Measurements from ENCODE around the gene USP48. TPM values are rescaled to one million over a fixed set of nuclear protein-coding genes. Genes with fewer than 3 reads are reported as not detected.
A peak's percentile ranks its signal among the peaks of the same experiment; 100 is the strongest.
"Not testable (repeated sequence)": the region's sequence is repeated elsewhere in the genome, so short reads cannot be mapped to it uniquely, and the experiment has no call there.

USP48 gene
- total RNA-seq, 1 donor from 2014 or later, result 41.8 TPM

- ATAC-seq (ENCODE audit: poor library complexity) (no peak), DNase-seq (no peak)
- intact Hi-C loops (cut with DNase I), result no loop called here
Measured at GRCh38 chr1:21816602-21817302, 33.8 kb upstream of the USP48 start.

DNA sequence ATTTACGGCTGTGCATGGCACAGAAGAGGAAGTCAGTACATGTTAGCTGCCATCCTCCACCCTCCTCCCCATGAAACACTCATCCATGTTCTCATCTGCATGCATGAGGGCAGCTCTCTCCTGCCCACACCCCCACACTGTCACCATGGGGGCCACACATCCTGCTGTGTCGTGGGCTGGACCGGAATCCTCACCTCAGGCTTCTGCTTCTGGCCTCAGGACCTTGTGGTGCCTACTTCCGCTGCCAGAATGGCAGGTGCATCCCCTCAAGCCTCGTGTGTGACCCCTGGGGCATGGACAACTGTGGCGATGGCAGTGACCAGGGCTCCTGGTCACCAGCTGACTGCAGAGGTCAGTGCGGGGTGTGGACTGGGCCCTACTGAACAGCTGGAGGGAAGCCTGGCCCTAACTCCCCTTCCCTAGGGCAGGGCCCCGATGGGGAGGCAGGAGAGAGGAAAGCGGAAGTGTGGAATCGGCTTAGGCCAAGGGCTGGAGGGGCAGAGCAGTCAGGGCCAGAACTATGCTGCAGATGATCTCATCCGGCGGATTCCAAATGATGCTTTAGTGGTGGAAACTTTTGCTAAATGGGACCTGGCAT, 32.9 kb upstream of the USP48 start:
- peak; percentile 45 for DNase-seq
- intact Hi-C loops (cut with DNase I), result no loop called here
- ATAC-seq (ENCODE audit: poor library complexity), result peak; percentile 16

DNA sequence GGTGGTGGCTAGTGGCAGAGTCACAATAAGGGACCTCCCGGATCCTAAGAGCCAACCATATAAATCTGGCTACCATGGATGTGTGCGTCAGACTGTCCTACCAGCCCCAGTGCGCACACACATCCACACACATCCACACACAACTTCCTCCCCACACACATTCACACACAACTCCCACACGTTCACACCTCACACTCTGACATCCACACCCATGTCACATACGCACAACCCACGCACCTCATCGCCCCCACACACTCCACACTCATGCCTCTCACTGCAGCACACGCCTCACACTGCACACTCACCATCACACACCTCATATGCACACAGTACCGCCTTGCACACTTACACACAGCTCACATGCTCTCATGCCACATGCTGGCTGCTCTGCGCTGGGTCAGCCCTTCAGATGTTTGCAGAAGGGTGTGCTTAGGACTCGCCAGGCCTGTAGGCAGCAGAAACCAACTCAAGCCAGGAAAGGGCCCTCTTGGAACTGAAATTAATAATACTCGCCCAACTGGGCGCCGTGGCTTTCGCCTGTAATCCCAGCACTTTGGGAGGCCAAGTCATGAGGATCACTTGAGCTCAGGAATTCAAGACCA, 32.1 kb upstream of the USP48 start:
- DNase-seq, result no peak
- no peak for ATAC-seq (ENCODE audit: poor library complexity)
- intact Hi-C loops (cut with DNase I), result no loop called here

GRCh38 chr1:21814241-21814918, 31.4 kb upstream of the USP48 start:
- intact Hi-C loops (cut with DNase I), result no loop called here
- peak; percentile 49 for DNase-seq
- peak; percentile 49 for ATAC-seq (ENCODE audit: poor library complexity)

GRCh38 chr1:21813542-21813941, 30.6 kb upstream of the USP48 start:
- intact Hi-C loops (cut with DNase I), result no loop called here
- no peak for ATAC-seq (ENCODE audit: poor library complexity)
- DNase-seq, result no peak

DNA sequence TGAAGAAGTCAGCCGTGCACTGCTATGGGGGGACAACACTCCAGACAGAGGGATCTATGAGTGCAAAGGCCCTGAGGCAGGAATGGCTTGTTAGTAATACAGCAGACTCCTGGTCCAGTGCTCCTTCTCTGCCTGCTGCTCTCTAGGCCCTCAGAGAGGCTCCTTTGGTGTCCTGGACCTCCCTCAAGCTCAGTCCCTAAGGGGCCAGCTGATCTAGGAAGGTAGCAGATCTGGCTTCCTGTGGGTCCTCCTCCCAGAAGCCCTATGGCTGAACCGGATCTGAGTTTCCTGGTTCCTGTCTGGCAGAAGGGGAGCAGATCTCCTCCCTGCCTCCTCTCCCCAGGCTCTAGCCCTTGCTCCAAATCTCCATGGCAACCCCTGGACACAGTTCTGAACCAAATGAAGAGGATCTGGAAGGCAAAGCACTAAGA, 28.9 kb upstream of the USP48 start, which contains the start of gene LDLRAD2:
Gene LDLRAD2, plus strand, starts transcription at position 391 of the 431 bp plus-strand sequence. CDS start 187 bp downstream, outside the sequence.
- no peak for ATAC-seq (ENCODE audit: poor library complexity)
- no peak for DNase-seq
- intact Hi-C loops (cut with DNase I), result no loop called here

GRCh38 chr1:21804536-21804935, 21.6 kb upstream of the USP48 start:
- intact Hi-C loops (cut with DNase I), result no loop called here
- no peak for ATAC-seq (ENCODE audit: poor library complexity)
- no peak for DNase-seq

- intact Hi-C loops (cut with DNase I), result no loop called here
- no peak for ATAC-seq (ENCODE audit: poor library complexity)
- DNase-seq, result no peak
Measured at GRCh38 chr1:21801100-21801499, 18.2 kb upstream of the USP48 start.

DNA sequence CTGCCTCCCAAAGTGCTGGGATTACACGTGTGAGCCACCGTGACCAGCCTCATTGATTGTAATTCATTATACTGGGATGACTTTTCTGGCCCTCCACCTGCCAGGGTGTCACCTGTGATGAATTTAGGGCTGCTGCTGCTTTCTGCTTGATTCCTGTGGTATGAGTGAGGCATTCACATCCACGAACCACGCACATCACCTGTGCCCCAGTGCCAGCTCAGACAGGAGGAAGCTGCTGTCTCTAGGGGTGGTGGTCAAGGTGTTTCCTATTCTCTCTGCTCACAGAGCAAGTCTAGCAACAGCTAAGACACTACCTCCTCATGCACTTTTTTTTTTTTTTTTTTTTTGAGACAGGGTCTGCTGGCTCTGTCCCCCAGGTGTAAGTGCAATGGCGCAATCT, 16.8 kb upstream of the USP48 start:
- ATAC-seq (ENCODE audit: poor library complexity) (no peak), DNase-seq (no peak)
- intact Hi-C loops (cut with DNase I), result no loop called here

- intact Hi-C loops (cut with DNase I), result no loop called here
- ATAC-seq (ENCODE audit: poor library complexity), result no peak
- no peak for DNase-seq
Measured at GRCh38 chr1:21795075-21795474, 12.1 kb upstream of the USP48 start.

- DNase-seq, result no peak
- intact Hi-C loops (cut with DNase I), result no loop called here
- no peak for ATAC-seq (ENCODE audit: poor library complexity)
Measured at GRCh38 chr1:21794656-21795055, 11.7 kb upstream of the USP48 start.

DNA sequence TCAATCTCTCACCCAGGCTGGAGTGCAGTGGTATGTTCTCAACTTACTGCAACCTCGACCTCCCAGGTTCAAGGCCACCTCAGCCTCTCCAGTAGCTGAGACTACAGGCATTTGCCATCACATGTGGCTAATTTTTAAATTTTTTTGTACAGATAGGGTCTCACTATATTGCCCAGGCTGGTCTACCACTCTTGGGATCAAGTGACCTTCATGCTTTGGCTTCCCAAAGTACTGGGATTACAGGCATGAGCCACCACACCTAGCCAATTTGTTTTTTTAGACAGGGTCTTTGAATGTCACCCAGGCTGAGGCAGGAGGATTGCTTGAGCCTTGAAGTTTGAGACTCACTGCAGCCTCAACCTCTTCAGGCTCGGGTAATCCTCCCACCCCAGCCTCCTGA, 10.2 kb upstream of the USP48 start:
- ATAC-seq (ENCODE audit: poor library complexity) (no peak), DNase-seq (no peak)
- intact Hi-C loops (cut with DNase I), result no loop called here

GRCh38 chr1:21786640-21787039, 3.7 kb upstream of the USP48 start:
- no peak for ATAC-seq (ENCODE audit: poor library complexity)
- no peak for DNase-seq
- intact Hi-C loops (cut with DNase I), result no loop called here

DNA sequence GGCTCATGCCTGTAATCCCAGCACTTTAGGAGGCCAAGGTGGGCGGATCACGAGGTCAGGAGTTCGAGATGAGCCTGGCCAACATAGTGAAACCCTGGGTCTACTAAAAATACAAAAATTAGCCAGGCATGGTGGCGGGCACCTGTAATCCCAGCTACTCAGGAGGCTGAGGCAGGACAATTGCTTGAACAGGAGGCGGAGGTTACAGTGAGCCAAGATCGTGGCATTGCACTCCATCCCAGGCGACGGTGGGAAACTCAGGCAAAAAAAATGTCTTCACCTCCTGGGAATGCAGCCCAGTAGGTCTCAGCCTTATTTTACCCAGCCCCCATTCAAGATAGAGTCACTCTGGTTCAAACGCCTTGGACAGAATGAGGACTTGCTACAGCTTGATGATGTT, 2.8 kb upstream of the USP48 start:
- intact Hi-C loops (cut with DNase I); DNase-seq; ATAC-seq (ENCODE audit: poor library complexity): not testable (repeated sequence)

DNA sequence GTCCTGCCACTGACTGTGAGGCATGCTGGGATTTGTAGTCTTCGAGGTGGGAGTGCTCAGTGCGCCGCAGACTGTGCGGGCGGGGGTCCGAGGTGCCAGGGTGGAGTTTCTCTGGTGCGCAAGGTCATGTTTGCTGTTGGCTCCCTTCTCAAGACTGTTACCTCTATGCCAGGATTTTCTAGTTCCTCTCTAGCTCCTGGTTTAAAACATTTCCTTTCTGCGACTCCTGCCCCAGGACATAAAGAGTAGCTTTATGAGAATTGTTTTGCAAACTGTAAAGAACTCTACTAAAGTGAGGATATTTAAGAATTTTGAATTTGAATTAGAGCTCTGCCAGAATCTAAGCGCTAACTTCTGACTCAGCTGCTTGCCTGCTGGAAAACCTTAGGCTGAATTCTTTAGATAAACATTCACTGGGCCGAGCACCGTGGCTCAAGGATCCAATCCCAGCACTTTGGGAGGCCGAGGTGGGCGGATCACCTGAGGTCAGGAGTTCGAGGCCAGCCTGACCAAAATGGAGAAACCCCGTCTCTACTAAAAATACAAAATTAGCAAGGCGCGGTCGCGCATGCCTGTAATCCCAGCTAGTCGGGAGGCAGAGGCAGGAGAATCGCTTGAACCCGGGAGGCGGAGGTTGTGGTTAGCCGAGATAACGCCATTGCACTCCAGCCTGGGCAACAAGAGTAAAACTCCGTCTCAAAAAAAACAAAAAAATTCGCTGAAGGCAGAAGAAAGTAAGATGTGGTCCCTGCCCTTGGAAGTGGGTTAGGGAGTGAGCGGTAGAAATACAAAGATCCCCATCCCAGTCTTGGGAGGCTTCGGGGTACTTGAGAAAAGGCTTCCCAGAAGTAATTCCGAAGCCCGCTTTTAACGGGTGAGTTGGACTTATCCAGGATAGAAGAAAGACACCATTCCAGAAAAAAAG, 992 bp upstream of the USP48 start:
- DNase-seq, result no peak
- no peak for ATAC-seq (ENCODE audit: poor library complexity)
- intact Hi-C loops (cut with DNase I), result no loop called here

- intact Hi-C loops (cut with DNase I), result no loop called here
- ATAC-seq (ENCODE audit: poor library complexity) (peak; percentile 43), DNase-seq (no peak)
Measured at GRCh38 chr1:21782349-21782867, 541 bp downstream of the USP48 start.

GRCh38 chr1:21781815-21782348, 1.1 kb downstream of the USP48 start:
- DNase-seq (no peak), ATAC-seq (ENCODE audit: poor library complexity) (no peak)
- intact Hi-C loops (cut with DNase I), result no loop called here

Data from Right ventricle myocardium superior (tissue), 1 donor.